ENCODE results near the gene TRIM50. TPM values are rescaled to one million over a fixed set of nuclear protein-coding genes. Genes with fewer than 3 reads are reported as not detected.
"Not testable (repeated sequence)": the region's sequence is repeated elsewhere in the genome, so short reads cannot be mapped to it uniquely, and the experiment has no call there.

TRIM50 gene
- not detected in 2 replicates for total RNA-seq (2014; rRNA removed; shearing (Covaris generic))

- DNase-seq (ENCODE audit: low read depth) = not testable (repeated sequence)
Measured at GRCh38 chr7:73327922-73328321, at the start of gene TRIM50, which contains the start of gene FKBP6. TRIM50 (minus strand) TSS chr7:73328082; CDS start chr7:73324787, 3,295 bp downstream. FKBP6 (plus strand) TSS chr7:73328161; CDS start chr7:73328429, 268 bp downstream.

- no peak for DNase-seq (ENCODE audit: low read depth)
Measured at GRCh38 chr7:73376671-73377412, 49.0 kb upstream of the TRIM50 start.

GRCh38 chr7:73376262-73376661 is 48.4 kb upstream of the TRIM50 start:
- DNase-seq (ENCODE audit: low read depth) = not testable (repeated sequence)

GRCh38 chr7:73373741-73374140 is 45.9 kb upstream of the TRIM50 start:
- no peak for DNase-seq (ENCODE audit: low read depth)

- DNase-seq (ENCODE audit: low read depth) = no peak
Measured at GRCh38 chr7:73369622-73370021, 41.7 kb upstream of the TRIM50 start.

GRCh38 chr7:73369009-73369408 is 41.1 kb upstream of the TRIM50 start:
- no peak for DNase-seq (ENCODE audit: low read depth)

- DNase-seq (ENCODE audit: low read depth) = no peak
Measured at GRCh38 chr7:73366990-73367389, 39.1 kb upstream of the TRIM50 start.

- DNase-seq (ENCODE audit: low read depth) = no peak
Measured at GRCh38 chr7:73366127-73366526, 38.2 kb upstream of the TRIM50 start.

GRCh38 chr7:73364006-73364728 is 36.3 kb upstream of the TRIM50 start:
- no peak for DNase-seq (ENCODE audit: low read depth)

GRCh38 chr7:73363225-73364005 is 35.5 kb upstream of the TRIM50 start:
- no peak for DNase-seq (ENCODE audit: low read depth)

- DNase-seq (ENCODE audit: low read depth) = not testable (repeated sequence)
Measured at GRCh38 chr7:73360590-73360989, 32.7 kb upstream of the TRIM50 start.

- DNase-seq (ENCODE audit: low read depth) = no peak
Measured at GRCh38 chr7:73359746-73360375, 32.0 kb upstream of the TRIM50 start.

GRCh38 chr7:73359306-73359705 is 31.4 kb upstream of the TRIM50 start:
- DNase-seq (ENCODE audit: low read depth) = no peak

- no peak for DNase-seq (ENCODE audit: low read depth)
Measured at GRCh38 chr7:73358590-73359275, 30.9 kb upstream of the TRIM50 start.

GRCh38 chr7:73356159-73356558 is 28.3 kb upstream of the TRIM50 start:
- DNase-seq (ENCODE audit: low read depth) = no peak

GRCh38 chr7:73354821-73355220 is 26.9 kb upstream of the TRIM50 start:
- no peak for DNase-seq (ENCODE audit: low read depth)

- DNase-seq (ENCODE audit: low read depth) = no peak
Measured at GRCh38 chr7:73354196-73354595, 26.3 kb upstream of the TRIM50 start.

GRCh38 chr7:73353243-73353642 is 25.4 kb upstream of the TRIM50 start:
- no peak for DNase-seq (ENCODE audit: low read depth)

- DNase-seq (ENCODE audit: low read depth) = no peak
Measured at GRCh38 chr7:73352784-73353183, 24.9 kb upstream of the TRIM50 start.

GRCh38 chr7:73351447-73352167 is 23.7 kb upstream of the TRIM50 start:
- no peak for DNase-seq (ENCODE audit: low read depth)

Data from RPMI7951 (cell line).